ENCODE results near the gene CMTM1. TPM values are rescaled to one million over a fixed set of nuclear protein-coding genes. Genes with fewer than 3 reads are reported as not detected.

The CMTM1 gene
- total RNA-seq, 1 donor from 2014 or later = 8.1 TPM

- ATAC-seq (no peak), DNase-seq (no peak)
- no peak overlapping the region for H3K27ac ChIP-seq
- no peaks in the 10 kb centered on the region for H3K27me3 ChIP-seq (ENCODE audit: low read depth)
- no peak for TF ChIP-seq CTCF (IDR thresholded peaks at IDR 0.05)
- H3K4me1 ChIP-seq = no peaks in the 10 kb centered on the region
- intact Hi-C loops (cut with DNase I) = no loop called here
- H3K4me3 ChIP-seq = no peak overlapping the region
- H3K36me3 ChIP-seq = no peaks in the 10 kb centered on the region
- H3K9me3 ChIP-seq = no peaks in the 10 kb centered on the region
Observed at GRCh38 chr16:66598111-66598510, 31.9 kb downstream of the CMTM1 start.

GRCh38 chr16:66599726-66600125 is 33.5 kb downstream of the CMTM1 start:
- Histone ChIP-seq H3K27ac (no peak overlapping the region), H3K4me1 (peaks cover 7% of the 10 kb centered on the region), H3K36me3 (no peaks in the 10 kb centered on the region), H3K4me3 (no peak overlapping the region), H3K9me3 (no peaks in the 10 kb centered on the region), H3K27me3 (ENCODE audit: low read depth) (no peaks in the 10 kb centered on the region)
- no peak for DNase-seq
- ATAC-seq = no peak
- intact Hi-C loops (cut with DNase I) = no loop called here
- no peak for TF ChIP-seq CTCF (IDR thresholded peaks at IDR 0.05)

GRCh38 chr16:66600477-66600876 is 34.2 kb downstream of the CMTM1 start:
- H3K4me3 ChIP-seq = no peak overlapping the region
- intact Hi-C loops (cut with DNase I) = no loop called here
- H3K27me3 ChIP-seq (ENCODE audit: low read depth) = no peaks in the 10 kb centered on the region
- no peak for ATAC-seq
- peaks cover 7% of the 10 kb centered on the region for H3K4me1 ChIP-seq
- H3K27ac ChIP-seq = no peak overlapping the region
- TF ChIP-seq CTCF (IDR thresholded peaks at IDR 0.05) = no peak
- no peak for DNase-seq
- H3K36me3 ChIP-seq = no peaks in the 10 kb centered on the region
- H3K9me3 ChIP-seq = no peaks in the 10 kb centered on the region

- Histone ChIP-seq H3K4me1 (peaks cover 17% of the 10 kb centered on the region), H3K9me3 (no peaks in the 10 kb centered on the region), H3K27ac (no peak overlapping the region), H3K36me3 (no peaks in the 10 kb centered on the region), H3K4me3 (no peak overlapping the region), H3K27me3 (ENCODE audit: low read depth) (no peaks in the 10 kb centered on the region)
- ATAC-seq (no peak), DNase-seq (no peak)
- intact Hi-C loops (cut with DNase I) = no loop called here
- TF ChIP-seq CTCF (IDR thresholded peaks at IDR 0.05) = no peak
Observed at GRCh38 chr16:66601471-66601870, 35.2 kb downstream of the CMTM1 start.

- ATAC-seq (peak; percentile 6 to 51), DNase-seq (peak; percentile 76)
- Histone ChIP-seq H3K4me3 (peak overlapping the region; percentile 74), H3K36me3 (peaks cover under 1% of the 10 kb centered on the region), H3K27me3 (ENCODE audit: low read depth) (no peaks in the 10 kb centered on the region), H3K27ac (peak overlapping the region; percentile 89), H3K4me1 (peaks cover 27% of the 10 kb centered on the region), H3K9me3 (no peaks in the 10 kb centered on the region)
- intact Hi-C loops (cut with DNase I) = no loop called here
- no peak for TF ChIP-seq CTCF (IDR thresholded peaks at IDR 0.05)
Observed at GRCh38 chr16:66603537-66604375, 37.5 kb downstream of the CMTM1 start.

Data from lower lobe of right lung (tissue), 2 donors.